Left renal pelvis (tissue), 4 donors: ENCODE measurements around the gene TOM1L1. TPM values are rescaled to one million over a fixed set of nuclear protein-coding genes. Genes with fewer than 3 reads are reported as not detected.

ENCODE experiments used
- DNase-seq, 4 donors: peaks; one replicate each; pipeline ENCODE4 v3.0.0-alpha.2; 2013; ENCODE audit warnings: low read depth in 4 of 4, low spot score in 3 of 4
- polyA plus RNA-seq, 4 donors: library from polyadenylated mRNA; unstranded; fragments of 120-200 nt; gene quantifications; one replicate each; pipeline ENCODE4 v1.2.1, GENCODE V29; 2013; ENCODE audit not compliant: insufficient read length in 4 of 4

The TOM1L1 gene
- polyA plus RNA-seq, 4 donors, result 13.8 to 106 (median 99.4) TPM

GRCh38 chr17:54985476-54985875, 84.8 kb downstream of the TOM1L1 start:
- DNase-seq, result no peak

DNA sequence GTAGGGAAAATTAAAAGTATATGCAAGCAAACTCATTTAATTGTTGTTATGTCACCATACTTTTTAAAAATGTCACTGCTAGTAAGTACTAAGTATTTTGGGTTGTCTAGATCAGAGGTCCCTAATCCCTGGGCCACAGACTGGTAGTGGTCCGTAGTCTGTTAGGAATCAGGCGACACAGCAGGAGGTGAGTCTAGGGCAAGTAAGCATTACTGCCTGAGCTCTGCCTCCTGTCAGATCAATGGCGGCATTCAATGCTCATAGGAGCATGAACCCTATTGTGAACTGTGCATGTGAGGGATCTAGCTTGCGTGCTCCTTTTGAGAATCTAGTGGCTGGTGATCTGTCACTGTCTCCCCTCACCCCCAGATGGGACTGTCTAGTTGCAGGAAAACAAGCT, 89.5 kb downstream of the TOM1L1 start:
- DNase-seq, result no peak

GRCh38 chr17:54991567-54991966, 90.9 kb downstream of the TOM1L1 start:
- no peak for DNase-seq

DNA sequence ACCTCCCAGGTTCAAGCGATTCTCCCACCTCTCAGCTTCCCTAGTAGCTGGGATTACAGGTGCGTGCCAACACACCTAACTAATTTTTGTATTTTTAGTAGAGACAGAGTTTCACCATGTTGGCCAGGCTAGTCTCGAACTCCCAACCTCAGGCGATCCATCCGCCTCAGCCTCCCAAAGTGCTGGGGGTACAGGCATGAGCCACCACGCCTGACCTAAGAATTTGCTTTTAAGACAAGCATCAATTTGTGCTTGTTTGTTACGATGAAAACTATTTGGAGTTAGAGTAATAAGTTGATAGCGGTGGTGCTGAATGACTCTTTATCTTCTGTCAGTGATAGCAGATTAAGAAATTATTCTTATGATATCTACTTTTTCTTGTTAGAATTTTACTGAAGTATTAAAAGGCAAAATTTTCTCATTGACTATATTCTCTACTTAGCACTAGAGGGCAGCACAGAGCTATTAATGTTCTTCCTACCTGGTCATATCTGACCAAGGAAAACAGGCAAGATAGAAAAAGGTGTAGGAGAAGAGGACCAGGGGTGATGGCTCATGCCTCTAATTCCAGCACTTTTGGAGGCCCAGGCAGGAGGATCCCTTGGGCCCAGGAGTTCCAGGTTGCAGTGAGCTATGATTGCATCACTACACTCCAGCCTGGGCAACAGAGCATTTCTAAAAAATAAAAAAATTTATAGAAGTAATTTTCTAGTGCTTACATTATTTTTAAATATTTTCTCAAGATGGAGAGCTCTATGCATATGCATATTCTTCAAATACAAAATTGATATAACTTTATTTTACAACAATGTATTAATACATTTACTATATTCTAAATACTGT, 92.4 kb downstream of the TOM1L1 start:
- peak in 2 of 4 donors; percentile 29 to 33 for DNase-seq

DNA sequence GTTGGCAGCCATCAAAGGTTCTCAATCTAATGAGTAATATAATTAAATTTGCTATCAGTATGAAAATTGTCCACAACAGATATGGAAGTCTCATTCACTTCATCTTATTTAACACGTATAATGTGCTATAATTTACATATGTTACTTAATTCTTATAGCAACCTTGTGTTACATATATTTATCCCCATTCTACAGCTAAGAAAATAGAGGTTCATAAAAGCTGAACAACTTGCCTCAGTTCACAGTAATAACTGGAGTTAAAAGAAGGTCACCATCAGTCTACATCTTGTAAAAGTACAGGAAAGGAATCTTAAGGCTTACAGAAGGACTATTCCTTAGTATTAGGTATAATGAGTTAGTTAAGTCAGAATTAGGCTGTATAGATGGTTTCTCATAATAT, 95.8 kb downstream of the TOM1L1 start:
- no peak for DNase-seq

DNA sequence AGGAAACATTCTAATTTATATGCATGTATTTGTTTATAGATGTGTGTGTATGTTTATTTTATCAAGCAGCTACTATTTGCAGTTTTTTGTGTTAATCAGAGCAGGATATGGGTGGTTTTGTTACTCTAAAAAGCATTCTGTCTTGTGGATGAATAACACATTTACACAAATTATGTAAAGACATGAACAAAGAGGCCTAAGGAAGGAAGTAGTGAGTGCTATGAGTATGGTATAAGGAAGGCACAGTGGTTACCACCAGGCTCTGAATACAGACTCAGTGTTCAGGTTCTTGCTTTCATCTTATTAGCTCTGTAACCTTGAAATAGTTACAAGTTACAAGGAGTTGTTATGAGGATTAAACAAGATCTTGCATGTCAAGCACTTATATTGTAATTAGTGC, 101.8 kb downstream of the TOM1L1 start:
- DNase-seq, result no peak

DNA sequence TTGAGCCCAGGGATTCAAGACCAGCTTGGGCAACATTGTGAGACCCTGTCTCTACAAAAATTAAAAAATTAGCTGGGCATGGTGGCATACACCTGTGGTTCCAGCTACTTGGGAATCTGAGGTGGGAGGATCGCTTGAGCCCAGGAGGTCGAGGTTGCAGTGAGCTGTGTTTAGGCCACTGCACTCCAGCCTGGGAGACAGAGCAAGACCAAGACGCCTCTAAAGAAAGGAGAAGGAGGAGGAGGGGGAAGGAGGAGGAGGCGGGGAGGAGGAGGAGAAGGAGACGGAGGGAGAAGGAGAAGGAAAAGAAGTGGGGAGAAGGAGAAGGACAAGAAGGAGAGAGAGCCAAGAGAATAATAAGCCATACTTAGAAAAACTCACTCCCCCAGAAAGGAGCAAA, 103.8 kb downstream of the TOM1L1 start:
- DNase-seq, result no peak

- no peak for DNase-seq
Observed at GRCh38 chr17:55005520-55005919, 104.9 kb downstream of the TOM1L1 start.

Other genes starting within 250 kb of the TOM1L1 start
- 100 to 1,000 TPM in 1 of 4 donors, 10 to 100 TPM in 3; 57.2 to 109 (median 90.1) TPM for gene COX11, start 67.8 kb downstream of the TOM1L1 start, polyA plus RNA-seq
- gene STXBP4, start 67.9 kb downstream of the TOM1L1 start, polyA plus RNA-seq, result 10 to 100 TPM; 11.5 to 21.1 (median 18.7) TPM